Endometrial microvascular endothelial cells (primary cell): ENCODE measurements around the gene ZBTB12. TPM values are rescaled to one million over a fixed set of nuclear protein-coding genes. Genes with fewer than 3 reads are reported as not detected.
"Not testable (repeated sequence)": the region's sequence is repeated elsewhere in the genome, so short reads cannot be mapped to it uniquely, and the experiment has no call there.

Experiments used
- in situ Hi-C: cut with HindIII; loops from 2 replicates; pipeline ENCODE4 v1.10.0; 2017; ENCODE audit warnings: low sequenced_read_pairs, low pct_unique_long_range_greater_than_20kb; ENCODE audit errors: inconsistent ontology term
- total RNA-seq: library from RNA; depleted of rRNA; stranded (reverse); fragments of >200 nt; gene quantifications from one replicate; pipeline ENCODE4 v1.2.3, GENCODE V29; 2015; ENCODE audit errors: inconsistent ontology term

The ZBTB12 gene
- total RNA-seq, 1 donor from 2014 or later, result not detected

DNA sequence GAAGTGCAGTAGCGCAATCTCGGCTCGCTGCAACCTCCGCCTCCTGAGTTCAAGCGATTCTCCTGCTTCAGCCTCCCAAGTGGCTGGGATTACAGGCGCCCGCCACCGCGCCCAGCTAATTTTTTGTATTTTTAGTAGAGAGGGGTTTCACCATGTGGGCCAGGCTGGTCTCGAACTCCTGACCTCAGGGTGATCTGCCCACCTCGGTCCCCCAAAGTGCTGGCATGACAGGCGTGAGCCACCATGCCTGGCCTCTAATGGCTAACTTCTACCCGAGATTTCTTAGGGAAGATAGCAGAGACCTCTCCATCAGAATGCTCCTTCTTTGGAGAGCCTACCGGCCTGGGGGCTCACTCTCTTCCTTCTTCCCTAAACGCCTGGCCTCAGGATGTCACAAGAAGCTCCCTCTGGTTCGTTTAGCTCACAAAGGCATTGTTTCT lies 37.7 kb downstream of the ZBTB12 start:
- in situ Hi-C loops, result not testable (repeated sequence)

DNA sequence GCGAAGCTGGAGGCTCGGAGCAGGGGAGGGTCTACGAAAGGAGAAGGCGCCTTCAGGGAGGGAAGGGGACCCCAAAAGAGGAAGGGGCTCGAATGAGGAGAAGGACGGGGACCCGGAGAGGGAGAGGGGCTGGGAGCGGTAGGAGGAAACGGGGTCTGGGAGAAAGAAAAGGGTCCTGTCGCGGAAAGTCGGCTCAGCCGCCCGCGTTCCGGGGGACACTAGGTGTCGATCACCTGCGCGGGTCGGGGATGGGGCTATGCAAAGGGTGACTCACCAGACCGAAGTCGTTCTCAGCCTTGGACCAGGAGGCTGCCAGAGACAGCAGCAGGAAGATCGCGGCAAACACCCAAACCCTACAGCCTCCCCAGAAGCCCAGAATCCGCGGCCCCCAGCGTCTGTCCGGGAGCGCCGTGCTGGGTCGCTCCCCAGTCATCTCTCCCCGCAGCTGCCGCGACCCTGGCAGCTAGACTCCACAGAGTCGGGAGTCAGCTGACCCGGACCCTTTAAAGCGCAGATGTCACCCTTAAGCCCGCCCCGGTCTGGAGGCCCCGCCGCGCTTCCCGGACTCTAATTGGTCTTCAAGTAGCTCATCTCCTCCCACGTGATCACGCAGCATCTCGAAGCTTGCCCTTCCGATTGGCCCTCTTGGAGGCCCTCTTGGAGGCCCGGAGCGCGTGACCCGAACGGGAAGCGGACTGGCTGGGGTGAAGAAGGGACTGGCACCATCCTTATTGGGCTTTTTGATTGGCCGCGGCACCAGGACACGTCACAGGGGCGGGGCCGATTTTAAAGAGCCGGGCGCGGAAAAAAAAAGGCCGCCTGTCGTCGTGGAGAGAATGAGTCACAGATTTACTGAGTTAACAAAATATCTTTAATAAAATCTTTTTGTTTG lies 39.3 kb downstream of the ZBTB12 start, which contains the start of gene NEU1:
Gene NEU1, minus strand, starts transcription at position 478 of the 892 bp plus-strand sequence. Its CDS starts 45 bp downstream, at position 433.
- in situ Hi-C loops, result no loop called here

GRCh38 chr6:31861919-31862343 lies 40.0 kb downstream of the ZBTB12 start:
- in situ Hi-C loops, result no loop called here

GRCh38 chr6:31861150-31861549 lies 40.7 kb downstream of the ZBTB12 start:
- in situ Hi-C loops, result no loop called here

DNA sequence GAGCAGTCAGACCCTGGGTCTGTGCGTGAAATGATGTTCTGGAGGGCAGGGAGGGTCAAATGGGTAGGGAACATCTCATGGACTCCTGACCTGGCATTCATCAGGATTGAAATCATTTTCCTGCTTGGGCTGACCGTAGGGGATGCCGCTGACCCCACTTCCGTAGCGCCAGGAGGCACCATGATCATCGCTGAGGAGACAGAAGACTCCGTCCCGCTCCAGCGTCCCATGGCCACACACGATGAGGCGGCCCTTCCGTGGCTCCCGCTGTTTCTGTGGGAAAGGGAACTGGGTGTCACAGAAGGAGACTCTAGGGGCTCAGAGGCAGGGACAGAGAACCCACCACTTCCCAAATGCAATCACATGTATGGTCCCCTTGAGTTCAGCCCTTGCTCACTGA lies 41.5 kb downstream of the ZBTB12 start:
- in situ Hi-C loops, result no loop called here

- in situ Hi-C loops, result no loop called here
These were observed 42.0 kb downstream of the ZBTB12 start for GRCh38 chr6:31859923-31860322.

- in situ Hi-C loops, result no loop called here
These were observed 43.2 kb downstream of the ZBTB12 start for GRCh38 chr6:31858707-31859106.

DNA sequence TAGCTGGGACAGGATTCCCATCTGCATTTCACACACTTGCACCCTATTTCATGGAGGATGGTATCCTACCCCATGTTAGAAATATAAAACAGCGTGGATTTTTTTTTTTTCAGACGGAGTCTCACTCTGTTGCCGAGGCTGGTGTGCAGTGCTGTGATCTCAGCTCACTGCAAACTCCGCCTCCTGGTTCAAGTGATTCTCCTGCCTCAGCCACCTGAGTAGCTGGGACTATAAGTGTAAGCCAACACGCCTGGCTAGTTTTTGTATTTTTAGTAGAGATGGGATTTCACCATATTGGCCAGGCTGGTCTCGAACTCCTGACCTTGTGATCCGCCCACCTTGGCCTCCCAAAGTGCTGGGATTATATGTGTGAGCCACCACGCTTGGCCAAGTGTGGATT lies 44.1 kb downstream of the ZBTB12 start:
- in situ Hi-C loops, result not testable (repeated sequence)

- in situ Hi-C loops, result not testable (repeated sequence)
These were observed 49.7 kb downstream of the ZBTB12 start for GRCh38 chr6:31851980-31852718.

- in situ Hi-C loops, result no loop called here
These were observed 50.4 kb downstream of the ZBTB12 start for GRCh38 chr6:31851485-31851832.

GRCh38 chr6:31850765-31851484 lies 51.0 kb downstream of the ZBTB12 start:
- in situ Hi-C loops, result no loop called here

Other genes starting within 250 kb of the ZBTB12 start
- 262 TPM for gene BAG6, start 249.4 kb downstream of the ZBTB12 start, total RNA-seq
- 1.9 TPM for gene APOM, start 246.2 kb downstream of the ZBTB12 start, total RNA-seq
- 17.2 TPM for gene C6orf47, start 241.3 kb downstream of the ZBTB12 start, total RNA-seq
- gene GPANK1, start 237.1 kb downstream of the ZBTB12 start, total RNA-seq, result 15.2 TPM
- gene CSNK2B, start 236.0 kb downstream of the ZBTB12 start, total RNA-seq, result 271 TPM
- gene LY6G5B, start 232.1 kb downstream of the ZBTB12 start, total RNA-seq, result 1.1 TPM
- gene LY6G5C, start 221.0 kb downstream of the ZBTB12 start, total RNA-seq, result 0.93 TPM
- 44.8 TPM for gene ABHD16A, start 198.8 kb downstream of the ZBTB12 start, total RNA-seq
- gene LY6G6F, start 195.2 kb downstream of the ZBTB12 start, total RNA-seq, result not detected
- gene LY6G6D, start 186.7 kb downstream of the ZBTB12 start, total RNA-seq, result not detected
- gene LY6G6C, start 180.3 kb downstream of the ZBTB12 start, total RNA-seq, result not detected
- gene MPIG6B, start 178.7 kb downstream of the ZBTB12 start, total RNA-seq, result not detected
- 64.2 TPM for gene DDAH2, start 172.8 kb downstream of the ZBTB12 start, total RNA-seq
- gene CLIC1, start 165.6 kb downstream of the ZBTB12 start, total RNA-seq, result 1,067 TPM
- gene MSH5, start 162.1 kb downstream of the ZBTB12 start, total RNA-seq, result 7.8 TPM
- not detected for gene SAPCD1, start 139.4 kb downstream of the ZBTB12 start, total RNA-seq
- not detected for gene VWA7, start 124.8 kb downstream of the ZBTB12 start, total RNA-seq
- gene VARS1, start 106.3 kb downstream of the ZBTB12 start, total RNA-seq, result 101 TPM
- gene LSM2, start 95.1 kb downstream of the ZBTB12 start, total RNA-seq, result 172 TPM
- 0.65 TPM for gene HSPA1L, start 86.8 kb downstream of the ZBTB12 start, total RNA-seq
- gene HSPA1A, start 86.5 kb downstream of the ZBTB12 start, total RNA-seq, result 171 TPM
- gene HSPA1B, start 74.3 kb downstream of the ZBTB12 start, total RNA-seq, result 120 TPM
- gene NEU1, start 39.3 kb downstream of the ZBTB12 start, total RNA-seq, result 94.3 TPM
- 2.6 TPM for gene SLC44A4, start 23.1 kb downstream of the ZBTB12 start, total RNA-seq
- 41.2 TPM for gene EHMT2, start 4.4 kb downstream of the ZBTB12 start, total RNA-seq
- not detected for gene C2, start 25.6 kb upstream of the ZBTB12 start, total RNA-seq
- gene CFB, start 44.0 kb upstream of the ZBTB12 start, total RNA-seq, result 1.6 TPM
- 141 TPM for gene NELFE, start 56.9 kb upstream of the ZBTB12 start, total RNA-seq
- gene SKIC2, start 57.1 kb upstream of the ZBTB12 start, total RNA-seq, result 78.6 TPM
- gene DXO, start 70.1 kb upstream of the ZBTB12 start, total RNA-seq, result 13.8 TPM
- gene C4A, start 80.0 kb upstream of the ZBTB12 start, total RNA-seq, result 1.0 TPM
- 1.1 TPM for gene C4B, start 112.7 kb upstream of the ZBTB12 start, total RNA-seq
- not detected for gene CYP21A2, start 136.3 kb upstream of the ZBTB12 start, total RNA-seq
- gene TNXB, start 207.3 kb upstream of the ZBTB12 start, total RNA-seq, result not detected
- gene ATF6B, start 226.2 kb upstream of the ZBTB12 start, total RNA-seq, result 23.0 TPM
- gene FKBPL, start 228.2 kb upstream of the ZBTB12 start, total RNA-seq, result 7.9 TPM
- not detected for gene PRRT1, start 249.9 kb upstream of the ZBTB12 start, total RNA-seq